IMR-90 (cell line): ENCODE results near the gene GLDC. TPM values are rescaled to one million over a fixed set of nuclear protein-coding genes. Genes with fewer than 3 reads are reported as not detected.

Source experiments
- ATAC-seq: fragments of 200-7000 bp; cut with Tn5 transposase; 2 replicates; pipeline ENCODE4 v1.9.1; 2020; ENCODE audit warnings: low read depth, mild to moderate bottlenecking, moderate library complexity
- BruUV-seq: library from RNA; stranded (reverse); fragments of 400-500 nt; replicated peaks from 2 replicates; lab custom pipeline; 2021; lab: Mats Ljungman, UMichigan
- CTCF ChIA-PET: fragments of 300-600 bp; formaldehyde crosslinking; extraction: SDS; loops from one replicate; lab custom pipeline; 2021; ENCODE audit warnings: antibody characterized with exemption; lab: Yijun Ruan, JAX
- POLR2A ChIA-PET: fragments of 300-600 bp; sonication (Branson Sonifier 250); formaldehyde crosslinking; loops from one replicate; lab custom pipeline; 2022; ENCODE audit warnings: antibody characterized with exemption; ENCODE audit not compliant: unreplicated experiment; lab: Charles Lee
- DNase-seq: peaks from one replicate; pipeline ENCODE4 v3.0.0; 2013
- H2AFZ ChIP-seq: replicated peaks from 2 replicates; pipeline ENCODE3; 2013; ENCODE audit warnings: low read length, mild to moderate bottlenecking; ENCODE audit not compliant: poor library complexity
- H2AK5ac ChIP-seq: 2 replicates; pipeline ENCODE4 v1.6.1; 2013; ENCODE audit warnings: low read depth, low read length, inconsistent platforms
- H2AK9ac ChIP-seq: replicated peaks from 2 replicates; pipeline ENCODE3; 2013; ENCODE audit warnings: mild to moderate bottlenecking, low read depth, low read length, moderate library complexity; ENCODE audit not compliant: poor library complexity
- H2BK120ac ChIP-seq: 2 replicates; pipeline ENCODE4 v1.6.1; 2013; ENCODE audit warnings: low read depth, low read length, inconsistent platforms
- H2BK15ac ChIP-seq: 3 replicates; pipeline ENCODE4 v1.6.1; 2013; ENCODE audit warnings: low read depth, low read length, inconsistent platforms
- H2BK20ac ChIP-seq: 2 replicates; pipeline ENCODE4 v1.6.1; 2013; ENCODE audit warnings: low read depth, mild to moderate bottlenecking, inconsistent platforms, low read length, moderate library complexity
- H2BK5ac ChIP-seq: 2 replicates; pipeline ENCODE4 v1.6.1; 2013; ENCODE audit warnings: mild to moderate bottlenecking, low read depth, low read length, inconsistent platforms; ENCODE audit not compliant: poor library complexity, severe bottlenecking
- H3K14ac ChIP-seq: replicated peaks from 2 replicates; pipeline ENCODE4 v1.6.1; 2013; ENCODE audit warnings: low read depth, low read length, inconsistent platforms
- H3K18ac ChIP-seq: 2 replicates; pipeline ENCODE4 v1.6.1; 2013; ENCODE audit warnings: low read depth, low read length, control low read depth
- H3K23ac ChIP-seq: 2 replicates; pipeline ENCODE4 v1.6.1; 2013; ENCODE audit warnings: low read depth, low read length, inconsistent platforms
- H3K27ac ChIP-seq: 2 replicates; pipeline ENCODE4 v1.5.1; 2013; ENCODE audit warnings: mild to moderate bottlenecking, control low read depth, low read length; ENCODE audit not compliant: insufficient read depth
- H3K27me3 ChIP-seq: 2 replicates; pipeline ENCODE4 v1.6.1; 2013; ENCODE audit warnings: low read length; ENCODE audit not compliant: control insufficient read depth, insufficient read depth
- H3K36me3 ChIP-seq: 2 replicates; pipeline ENCODE4 v1.6.1; 2013; ENCODE audit warnings: low read length, mixed read lengths; ENCODE audit not compliant: control insufficient read depth, insufficient read depth
- H3K4ac ChIP-seq: 2 replicates; pipeline ENCODE4 v1.6.1; 2013; ENCODE audit warnings: low read depth, low read length, inconsistent platforms
- H3K4me1 ChIP-seq: 2 replicates; pipeline ENCODE4 v1.6.1; 2013; ENCODE audit warnings: low read length, mixed read lengths; ENCODE audit not compliant: control insufficient read depth, insufficient read depth
- H3K4me2 ChIP-seq: 2 replicates; pipeline ENCODE4 v1.6.1; 2013; ENCODE audit warnings: low read depth, mild to moderate bottlenecking, control low read depth, low read length, moderate library complexity
- H3K4me3 ChIP-seq: 2 replicates; pipeline ENCODE4 v1.5.1; 2013; ENCODE audit warnings: low read depth, mild to moderate bottlenecking, control low read depth, low read length, moderate library complexity; ENCODE audit not compliant: insufficient read depth
- H3K56ac ChIP-seq: 2 replicates; pipeline ENCODE4 v1.6.1; 2013; ENCODE audit warnings: low read length, inconsistent platforms; ENCODE audit not compliant: insufficient read depth; ENCODE audit errors: extremely low read depth
- H3K79me1 ChIP-seq, 2 experiments: 2 replicates each; pipeline ENCODE4 v1.6.1; 2013; ENCODE audit warnings: low read length in 2 of 2, inconsistent platforms in 1 of 2, low read depth in 1 of 2
- H3K9ac ChIP-seq: 2 replicates; pipeline ENCODE4 v1.6.1; 2013; ENCODE audit warnings: low read depth, low read length, control low read depth
- H3K9me1 ChIP-seq: 2 replicates; pipeline ENCODE4 v1.6.1; 2013; ENCODE audit warnings: low read length, inconsistent platforms; ENCODE audit not compliant: insufficient read depth
- H3K9me3 ChIP-seq: 2 replicates; pipeline ENCODE4 v1.6.1; 2013; ENCODE audit warnings: low read length; ENCODE audit not compliant: control insufficient read depth, insufficient read depth
- H4K20me1 ChIP-seq: 2 replicates; pipeline ENCODE4 v1.6.1; 2013; ENCODE audit warnings: low read length, inconsistent platforms; ENCODE audit not compliant: insufficient read depth
- H4K5ac ChIP-seq: 2 replicates; pipeline ENCODE4 v1.6.1; 2013; ENCODE audit warnings: mild to moderate bottlenecking, low read depth, low read length, control low read depth
- H4K8ac ChIP-seq, 2 experiments: 2 replicates each; pipeline ENCODE4 v1.6.1; 2013; ENCODE audit warnings: low read depth in 2 of 2, low read length in 2 of 2, control low read depth in 1 of 2, inconsistent platforms in 1 of 2
- H4K91ac ChIP-seq: 2 replicates; pipeline ENCODE4 v1.6.1; 2013; ENCODE audit warnings: low read depth, low read length, inconsistent platforms; ENCODE audit not compliant: insufficient read depth
- BHLHE40 ChIP-seq: fragments of 150-350 bp; IDR thresholded peaks from 2 replicates; pipeline ENCODE4 v1.6.1; 2016; ENCODE audit warnings: mild to moderate bottlenecking, low read depth, low read length
- CEBPB ChIP-seq: IDR thresholded peaks from 2 replicates; pipeline ENCODE4 v1.6.1; 2012; ENCODE audit warnings: low read depth, low read length, improper control_type of control experiment
- CHD1 ChIP-seq: IDR thresholded peaks from 2 replicates; pipeline ENCODE4 v1.6.1; 2012; ENCODE audit warnings: low read depth, low read length, improper control_type of control experiment
- FOS ChIP-seq: fragments of 150-350 bp; IDR thresholded peaks from 2 replicates; pipeline ENCODE4 v1.6.1; 2016; ENCODE audit warnings: low read depth, low read length
- MAFK ChIP-seq: IDR thresholded peaks from 2 replicates; pipeline ENCODE4 v1.6.1; 2012; ENCODE audit warnings: low read depth, low read length, improper control_type of control experiment
- MAZ ChIP-seq: IDR thresholded peaks from 2 replicates; pipeline ENCODE4 v1.6.1; 2012; ENCODE audit warnings: low read depth, mild to moderate bottlenecking, low read length, improper control_type of control experiment, moderate library complexity, borderline replicate concordance
- MXI1 ChIP-seq: IDR thresholded peaks from 2 replicates; pipeline ENCODE4 v1.6.1; 2012; ENCODE audit warnings: low read depth, mild to moderate bottlenecking, low read length, moderate library complexity, borderline replicate concordance
- NFE2L2 ChIP-seq: fragments of 150-350 bp; IDR thresholded peaks from 2 replicates; pipeline ENCODE4 v1.6.1; 2016; ENCODE audit warnings: low read depth, mild to moderate bottlenecking, low read length
- RAD21 ChIP-seq: IDR thresholded peaks from 2 replicates; pipeline ENCODE4 v1.6.1; 2012; ENCODE audit warnings: low read length, improper control_type of control experiment
- RCOR1 ChIP-seq: IDR thresholded peaks from 2 replicates; pipeline ENCODE4 v1.6.1; 2012; ENCODE audit warnings: mild to moderate bottlenecking, low read length, improper control_type of control experiment; ENCODE audit not compliant: insufficient replicate concordance
- RFX5 ChIP-seq: IDR thresholded peaks from 2 replicates; pipeline ENCODE4 v1.8.0; 2012; ENCODE audit warnings: low read depth, mild to moderate bottlenecking, low read length, moderate library complexity
- WGBS, 2 experiments: methylation state at CpG; one replicate each; pipeline versions ENCODE4 v1.1.5 to v1.1.7; 2013; ENCODE audit warnings: missing lambda C conversion rate in 2 of 2; ENCODE audit not compliant: insufficient read length in 1 of 2; ENCODE audit errors: extremely low coverage in 2 of 2; 5-methylcytosine and 5-hydroxymethylcytosine counted together
- dilution Hi-C: fragments of 300-500 bp; cut with HindIII; formaldehyde crosslinking; loops from one replicate; pipeline ENCODE4 v1.14.3; 2018; ENCODE audit warnings: low sequenced_read_pairs; ENCODE audit not compliant: unreplicated experiment
- in situ Hi-C: fragments of 300-500 bp; cut with MboI; formaldehyde crosslinking; loops from 3 replicates; pipeline ENCODE4 v1.14.3; 2019; ENCODE audit warnings: low sequenced_read_pairs, inconsistent platforms, mixed read lengths
- intact Hi-C: fragments of 100-400 bp; cut with micrococcal nuclease; formaldehyde crosslinking; loops from 2 replicates; pipeline ENCODE4 v1.10.0; 2022
- polyA plus RNA-seq, 3 experiments: library from polyadenylated mRNA; depleted of rRNA; stranded (reverse); fragments of >200 nt; gene quantifications; 2 replicates each; pipeline ENCODE4 v1.2.3, GENCODE V29; 2012; ENCODE audit warnings: low replicate concordance in 1 of 3
- total RNA-seq: library from RNA; depleted of rRNA; stranded (reverse); fragments of >200 nt; gene quantifications from 2 replicates; pipeline ENCODE4 v1.2.3, GENCODE V29; 2012
- TF ChIP-seq, protein P1 (sequence below): fragments of 150-350 bp; IDR thresholded peaks from 2 replicates; pipeline ENCODE4 v1.6.1; 2016; ENCODE audit warnings: low read depth, mild to moderate bottlenecking, low read length, moderate library complexity, borderline replicate concordance
- TF ChIP-seq, protein P2 (sequence below): conservative IDR thresholded peaks from 2 replicates; pipeline ENCODE4 v1.5.1; 2012; ENCODE audit warnings: mild to moderate bottlenecking, low read depth, low read length, improper control_type of control experiment

Gene GLDC
- total and polyA plus RNA-seq, 2 of the 4 experiments (the other 2 are of a cell fraction), result 0.36 to 0.50 TPM

- ChIA-PET CTCF (no interaction called here), POLR2A (no interaction called here)
- Histone ChIP-seq H3K4ac (no peak overlapping the region), H2BK5ac (no peak overlapping the region), H3K4me1 (no peaks in the 10 kb centered on the region), H3K36me3 (no peaks in the 10 kb centered on the region), H4K91ac (no peak overlapping the region), H3K9me3 (no peaks in the 10 kb centered on the region), H2AK5ac (no peak overlapping the region), H3K4me2 (no peak overlapping the region), H2BK15ac (no peak overlapping the region), H2BK20ac (no peak overlapping the region), H3K56ac (no peak overlapping the region), H3K4me3 (no peak overlapping the region), H2BK120ac (no peak overlapping the region), H4K5ac (no peak overlapping the region), H3K9ac (no peak overlapping the region), H3K27me3 (peaks cover 9% of the 10 kb centered on the region), H4K8ac (no peak overlapping the region), H4K20me1 (no peaks in the 10 kb centered on the region), H2AFZ (no peak overlapping the region), H3K79me1 (no peaks in the 10 kb centered on the region), H3K27ac (no peak overlapping the region), H2AK9ac (no peak overlapping the region), H3K23ac (no peak overlapping the region), H3K14ac (no peak overlapping the region), H3K18ac (no peak overlapping the region), H3K9me1 (no peaks in the 10 kb centered on the region)
- no TSS peak for BruUV-seq
- dilution Hi-C loops, result no loop called here
- WGBS, 2 experiments, result no CpG with 5 or more reads among the region's 4 CpGs
- intact Hi-C loops, result no loop called here
- TF ChIP-seq MAZ (no peak), CEBPB (no peak), MXI1 (no peak), NFE2L2 (no peak), BHLHE40 (no peak), RAD21 (no peak), RCOR1 (no peak), FOS (no peak), CHD1 (no peak), MAFK (no peak), RFX5 (no peak)
- TF ChIP-seq, protein P1, sequence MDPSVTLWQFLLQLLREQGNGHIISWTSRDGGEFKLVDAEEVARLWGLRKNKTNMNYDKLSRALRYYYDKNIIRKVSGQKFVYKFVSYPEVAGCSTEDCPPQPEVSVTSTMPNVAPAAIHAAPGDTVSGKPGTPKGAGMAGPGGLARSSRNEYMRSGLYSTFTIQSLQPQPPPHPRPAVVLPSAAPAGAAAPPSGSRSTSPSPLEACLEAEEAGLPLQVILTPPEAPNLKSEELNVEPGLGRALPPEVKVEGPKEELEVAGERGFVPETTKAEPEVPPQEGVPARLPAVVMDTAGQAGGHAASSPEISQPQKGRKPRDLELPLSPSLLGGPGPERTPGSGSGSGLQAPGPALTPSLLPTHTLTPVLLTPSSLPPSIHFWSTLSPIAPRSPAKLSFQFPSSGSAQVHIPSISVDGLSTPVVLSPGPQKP, result no peak
- TF ChIP-seq, protein P2, sequence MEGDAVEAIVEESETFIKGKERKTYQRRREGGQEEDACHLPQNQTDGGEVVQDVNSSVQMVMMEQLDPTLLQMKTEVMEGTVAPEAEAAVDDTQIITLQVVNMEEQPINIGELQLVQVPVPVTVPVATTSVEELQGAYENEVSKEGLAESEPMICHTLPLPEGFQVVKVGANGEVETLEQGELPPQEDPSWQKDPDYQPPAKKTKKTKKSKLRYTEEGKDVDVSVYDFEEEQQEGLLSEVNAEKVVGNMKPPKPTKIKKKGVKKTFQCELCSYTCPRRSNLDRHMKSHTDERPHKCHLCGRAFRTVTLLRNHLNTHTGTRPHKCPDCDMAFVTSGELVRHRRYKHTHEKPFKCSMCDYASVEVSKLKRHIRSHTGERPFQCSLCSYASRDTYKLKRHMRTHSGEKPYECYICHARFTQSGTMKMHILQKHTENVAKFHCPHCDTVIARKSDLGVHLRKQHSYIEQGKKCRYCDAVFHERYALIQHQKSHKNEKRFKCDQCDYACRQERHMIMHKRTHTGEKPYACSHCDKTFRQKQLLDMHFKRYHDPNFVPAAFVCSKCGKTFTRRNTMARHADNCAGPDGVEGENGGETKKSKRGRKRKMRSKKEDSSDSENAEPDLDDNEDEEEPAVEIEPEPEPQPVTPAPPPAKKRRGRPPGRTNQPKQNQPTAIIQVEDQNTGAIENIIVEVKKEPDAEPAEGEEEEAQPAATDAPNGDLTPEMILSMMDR, result no peak
- DNase-seq, result no peak
- in situ Hi-C loops, result no loop called here
- no peak for ATAC-seq
These were observed 70.0 kb downstream of the GLDC start for GRCh38 chr9:6575324-6576034.
